Neural cell (in vitro differentiated cells): ENCODE data around the gene SEC24C. TPM values are rescaled to one million over a fixed set of nuclear protein-coding genes. Genes with fewer than 3 reads are reported as not detected.

Source experiments
- H2AFZ ChIP-seq: fragments of 200-600, 300-800 bp; sonication (generic), shearing (Covaris generic); 2 replicates; pipeline ENCODE4 v1.6.0; 2014; ENCODE audit warnings: low read depth, mild to moderate bottlenecking, antibody characterized with exemption, low read length, moderate library complexity
- H3F3A ChIP-seq: fragments of 200-600 bp; shearing (Covaris generic); 2 replicates; pipeline ENCODE4 v1.6.1; 2016; ENCODE audit warnings: mild to moderate bottlenecking, moderate library complexity, mixed read lengths, antibody characterized with exemption, low read length; ENCODE audit not compliant: insufficient read depth, poor library complexity, severe bottlenecking
- H3K27ac ChIP-seq: fragments of 200-600, 300-800 bp; sonication (generic), shearing (Covaris generic); 2 replicates; pipeline ENCODE4 v1.5.1; 2014; ENCODE audit warnings: mild to moderate bottlenecking, low read length, moderate library complexity
- H3K27me3 ChIP-seq: fragments of 300-800, 200-600 bp; sonication (generic), shearing (Covaris generic); 2 replicates; pipeline ENCODE4 v1.6.0; 2014; ENCODE audit warnings: mild to moderate bottlenecking, low read depth, low read length, moderate library complexity; ENCODE audit not compliant: insufficient read depth
- H3K36me3 ChIP-seq: fragments of 300-800, 200-600 bp; sonication (generic), shearing (Covaris generic); 2 replicates; pipeline ENCODE4 v1.5.1; 2014; ENCODE audit warnings: mild to moderate bottlenecking, antibody characterized with exemption, low read length, moderate library complexity; ENCODE audit not compliant: insufficient read depth
- H3K4me2 ChIP-seq: fragments of 300-800, 200-600 bp; sonication (generic), shearing (Covaris generic); 2 replicates; pipeline ENCODE4 v1.6.0; 2014; ENCODE audit warnings: mild to moderate bottlenecking, low read length
- H3K4me3 ChIP-seq: fragments of 300-800, 200-600 bp; sonication (generic), shearing (Covaris generic); 2 replicates; pipeline ENCODE4 v1.5.1; 2014; ENCODE audit warnings: mild to moderate bottlenecking, low read length, moderate library complexity
- H3K79me2 ChIP-seq: fragments of 200-600 bp; shearing (Covaris generic); replicated peaks from 2 replicates; pipeline ENCODE4 v1.6.0; 2014; ENCODE audit warnings: mild to moderate bottlenecking, low read length, moderate library complexity; ENCODE audit not compliant: insufficient read depth
- H3K9ac ChIP-seq: fragments of 300-800, 200-600 bp; sonication (generic), shearing (Covaris generic); 2 replicates; pipeline ENCODE4 v1.6.1; 2016; ENCODE audit warnings: mild to moderate bottlenecking, low read length, mixed read lengths
- H3K9me2 ChIP-seq: fragments of 200-600 bp; shearing (Covaris generic); 2 replicates; pipeline ENCODE4 v1.6.1; 2016; ENCODE audit warnings: mild to moderate bottlenecking, low read length, mixed read lengths; ENCODE audit not compliant: insufficient read depth
- H3K9me3 ChIP-seq: fragments of 200-600, 300-800 bp; sonication (generic), shearing (Covaris generic); 2 replicates; pipeline ENCODE4 v1.6.1; 2016; ENCODE audit warnings: mild to moderate bottlenecking, mixed run types, low read length, moderate library complexity, mixed read lengths
- H4K20me1 ChIP-seq: fragments of 200-600 bp; shearing (Covaris generic); 2 replicates; pipeline ENCODE4 v1.6.1; 2016; ENCODE audit warnings: mild to moderate bottlenecking, mixed run types; ENCODE audit not compliant: insufficient read depth
- EP300 ChIP-seq: fragments of 450-650 bp; conservative IDR thresholded peaks from 2 replicates; pipeline ENCODE4 v1.6.1; 2014; ENCODE audit warnings: antibody characterized with exemption, mild to moderate bottlenecking, moderate library complexity; ENCODE audit not compliant: poor library complexity, severe bottlenecking
- EZH2 ChIP-seq: fragments of 200-600, 300-800 bp; shearing (Covaris generic), sonication (generic); IDR thresholded peaks from 2 replicates; pipeline ENCODE4 v1.6.1; 2014; ENCODE audit warnings: antibody characterized with exemption, low read length, borderline replicate concordance, mild to moderate bottlenecking; ENCODE audit not compliant: insufficient read depth, poor library complexity, severe bottlenecking
- MXI1 ChIP-seq: fragments of 450-650 bp; conservative IDR thresholded peaks from 2 replicates; pipeline ENCODE4 v1.6.1; 2014; ENCODE audit warnings: antibody characterized with exemption, mild to moderate bottlenecking; ENCODE audit not compliant: poor library complexity, severe bottlenecking
- POLR2AphosphoS5 ChIP-seq: IDR thresholded peaks from 2 replicates; pipeline ENCODE4 v1.6.1; 2012
- RAD21 ChIP-seq: fragments of 450-650 bp; conservative IDR thresholded peaks from 2 replicates; pipeline ENCODE4 v1.6.1; 2014; ENCODE audit warnings: antibody characterized with exemption, mild to moderate bottlenecking, moderate library complexity
- SMC3 ChIP-seq: fragments of 450-650 bp; conservative IDR thresholded peaks from 2 replicates; pipeline ENCODE4 v1.6.1; 2014; ENCODE audit warnings: antibody characterized with exemption, mild to moderate bottlenecking, moderate library complexity; ENCODE audit not compliant: poor library complexity
- TAF1 ChIP-seq: IDR thresholded peaks from 2 replicates; pipeline ENCODE4 v1.6.1; 2012; ENCODE audit warnings: low read depth
- polyA plus RNA-seq: library from polyadenylated mRNA; depleted of rRNA; stranded (reverse); fragments of >200 nt; gene quantifications from 2 replicates; pipeline ENCODE4 v1.2.3, GENCODE V29; 2014
- TF ChIP-seq, protein P1 (sequence below): IDR thresholded peaks from 2 replicates; pipeline ENCODE4 v1.6.1; 2012; ENCODE audit warnings: borderline replicate concordance
- TF ChIP-seq, protein P2 (sequence below): fragments of 450-650 bp; IDR thresholded peaks from 2 replicates; pipeline ENCODE4 v1.5.1; 2014; ENCODE audit warnings: antibody characterized with exemption, mild to moderate bottlenecking, moderate library complexity; ENCODE audit not compliant: poor library complexity, severe bottlenecking

Gene SEC24C
- polyA plus RNA-seq, 1 donor from 2014 or later: 43.0 TPM

DNA sequence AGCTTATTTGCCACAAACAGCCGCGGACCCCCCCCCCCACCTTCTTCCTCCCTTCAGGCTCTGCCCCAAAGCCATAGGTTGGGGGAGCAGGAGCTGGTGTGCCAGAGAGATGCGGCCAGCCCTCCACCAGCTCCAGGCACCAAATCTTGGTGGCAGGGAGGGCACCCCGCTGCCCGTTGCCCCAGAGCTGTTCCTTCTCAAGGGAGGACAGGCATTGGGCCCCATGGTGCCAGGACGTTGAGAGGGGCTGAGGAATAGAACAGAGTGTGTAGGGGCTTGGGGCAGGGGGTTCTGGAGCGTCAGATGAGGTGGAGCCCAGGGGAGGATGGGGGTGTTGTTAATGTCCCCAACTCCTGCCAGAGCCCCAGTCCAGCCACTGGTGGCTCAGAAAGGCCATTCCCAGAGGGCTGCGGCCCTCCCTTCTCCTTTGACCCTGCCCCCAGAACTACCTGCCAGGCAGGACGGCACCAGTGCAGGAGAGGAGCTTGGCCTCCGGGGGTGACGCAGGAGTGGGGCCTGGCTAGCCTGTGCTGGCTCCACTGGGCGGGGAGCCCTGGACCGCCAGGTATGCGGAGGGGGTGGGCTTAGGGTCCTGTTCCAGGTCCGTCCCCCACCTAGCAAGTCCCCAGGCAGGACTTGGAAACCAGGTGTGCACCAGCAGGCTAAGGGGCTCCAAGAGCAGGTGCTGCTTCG lies 10.0 kb upstream of the SEC24C start:
- no peaks in the 10 kb centered on the region for H3F3A ChIP-seq
- no peak overlapping the region for H3K9ac ChIP-seq
- H3K4me2 ChIP-seq: no peak overlapping the region
- H3K79me2 ChIP-seq: peaks cover 13% of the 10 kb centered on the region
- H3K36me3 ChIP-seq: no peaks in the 10 kb centered on the region
- no peak overlapping the region for H3K4me3 ChIP-seq
- no peaks in the 10 kb centered on the region for H4K20me1 ChIP-seq
- no peaks in the 10 kb centered on the region for H3K9me3 ChIP-seq
- no peak overlapping the region for H3K27ac ChIP-seq
- H3K9me2 ChIP-seq: no peaks in the 10 kb centered on the region
- no peak overlapping the region for H2AFZ ChIP-seq
- no peaks in the 10 kb centered on the region for H3K27me3 ChIP-seq
- TF ChIP-seq, protein P1, sequence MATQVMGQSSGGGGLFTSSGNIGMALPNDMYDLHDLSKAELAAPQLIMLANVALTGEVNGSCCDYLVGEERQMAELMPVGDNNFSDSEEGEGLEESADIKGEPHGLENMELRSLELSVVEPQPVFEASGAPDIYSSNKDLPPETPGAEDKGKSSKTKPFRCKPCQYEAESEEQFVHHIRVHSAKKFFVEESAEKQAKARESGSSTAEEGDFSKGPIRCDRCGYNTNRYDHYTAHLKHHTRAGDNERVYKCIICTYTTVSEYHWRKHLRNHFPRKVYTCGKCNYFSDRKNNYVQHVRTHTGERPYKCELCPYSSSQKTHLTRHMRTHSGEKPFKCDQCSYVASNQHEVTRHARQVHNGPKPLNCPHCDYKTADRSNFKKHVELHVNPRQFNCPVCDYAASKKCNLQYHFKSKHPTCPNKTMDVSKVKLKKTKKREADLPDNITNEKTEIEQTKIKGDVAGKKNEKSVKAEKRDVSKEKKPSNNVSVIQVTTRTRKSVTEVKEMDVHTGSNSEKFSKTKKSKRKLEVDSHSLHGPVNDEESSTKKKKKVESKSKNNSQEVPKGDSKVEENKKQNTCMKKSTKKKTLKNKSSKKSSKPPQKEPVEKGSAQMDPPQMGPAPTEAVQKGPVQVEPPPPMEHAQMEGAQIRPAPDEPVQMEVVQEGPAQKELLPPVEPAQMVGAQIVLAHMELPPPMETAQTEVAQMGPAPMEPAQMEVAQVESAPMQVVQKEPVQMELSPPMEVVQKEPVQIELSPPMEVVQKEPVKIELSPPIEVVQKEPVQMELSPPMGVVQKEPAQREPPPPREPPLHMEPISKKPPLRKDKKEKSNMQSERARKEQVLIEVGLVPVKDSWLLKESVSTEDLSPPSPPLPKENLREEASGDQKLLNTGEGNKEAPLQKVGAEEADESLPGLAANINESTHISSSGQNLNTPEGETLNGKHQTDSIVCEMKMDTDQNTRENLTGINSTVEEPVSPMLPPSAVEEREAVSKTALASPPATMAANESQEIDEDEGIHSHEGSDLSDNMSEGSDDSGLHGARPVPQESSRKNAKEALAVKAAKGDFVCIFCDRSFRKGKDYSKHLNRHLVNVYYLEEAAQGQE: no peak
- TF ChIP-seq, protein P2, sequence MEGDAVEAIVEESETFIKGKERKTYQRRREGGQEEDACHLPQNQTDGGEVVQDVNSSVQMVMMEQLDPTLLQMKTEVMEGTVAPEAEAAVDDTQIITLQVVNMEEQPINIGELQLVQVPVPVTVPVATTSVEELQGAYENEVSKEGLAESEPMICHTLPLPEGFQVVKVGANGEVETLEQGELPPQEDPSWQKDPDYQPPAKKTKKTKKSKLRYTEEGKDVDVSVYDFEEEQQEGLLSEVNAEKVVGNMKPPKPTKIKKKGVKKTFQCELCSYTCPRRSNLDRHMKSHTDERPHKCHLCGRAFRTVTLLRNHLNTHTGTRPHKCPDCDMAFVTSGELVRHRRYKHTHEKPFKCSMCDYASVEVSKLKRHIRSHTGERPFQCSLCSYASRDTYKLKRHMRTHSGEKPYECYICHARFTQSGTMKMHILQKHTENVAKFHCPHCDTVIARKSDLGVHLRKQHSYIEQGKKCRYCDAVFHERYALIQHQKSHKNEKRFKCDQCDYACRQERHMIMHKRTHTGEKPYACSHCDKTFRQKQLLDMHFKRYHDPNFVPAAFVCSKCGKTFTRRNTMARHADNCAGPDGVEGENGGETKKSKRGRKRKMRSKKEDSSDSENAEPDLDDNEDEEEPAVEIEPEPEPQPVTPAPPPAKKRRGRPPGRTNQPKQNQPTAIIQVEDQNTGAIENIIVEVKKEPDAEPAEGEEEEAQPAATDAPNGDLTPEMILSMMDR: no peak
- no peak for TF ChIP-seq POLR2AphosphoS5
- TF ChIP-seq TAF1: no peak
- no peak for TF ChIP-seq SMC3
- no peak for TF ChIP-seq EP300
- no peak for TF ChIP-seq MXI1
- no peak for TF ChIP-seq RAD21
- no peak for TF ChIP-seq EZH2

DNA sequence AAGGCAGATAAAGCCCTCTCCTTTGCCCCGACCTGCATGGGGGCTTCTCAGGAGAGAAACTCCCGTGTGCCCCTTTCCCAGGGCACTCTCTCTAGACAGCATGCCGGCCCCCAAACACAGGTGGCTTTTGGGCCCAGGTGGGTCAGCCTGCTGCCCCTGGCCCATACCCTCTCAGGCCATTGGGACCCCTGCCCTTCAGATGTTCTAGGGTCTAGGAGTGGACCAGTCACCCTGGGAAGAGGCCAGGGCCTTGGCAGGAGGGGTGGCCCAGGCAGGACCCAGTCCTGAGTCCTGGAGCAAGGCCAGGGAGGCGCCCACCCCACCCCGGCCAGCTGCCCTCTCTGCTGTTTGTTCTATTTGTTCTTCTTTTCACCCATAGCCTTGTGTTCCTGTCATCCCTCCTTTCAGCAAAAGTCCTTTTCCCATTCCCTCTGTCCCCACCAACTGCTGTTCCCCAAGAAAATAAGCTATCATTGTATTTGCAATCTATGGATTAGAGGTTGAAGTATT lies 9.3 kb upstream of the SEC24C start:
- no peak for TF ChIP-seq MXI1
- no peak for TF ChIP-seq TAF1
- TF ChIP-seq, protein P1: no peak
- TF ChIP-seq EP300: no peak
- no peak for TF ChIP-seq SMC3
- TF ChIP-seq POLR2AphosphoS5: no peak
- TF ChIP-seq, protein P2: no peak
- no peak for TF ChIP-seq RAD21
- TF ChIP-seq EZH2: no peak
- no peaks in the 10 kb centered on the region for H3K9me3 ChIP-seq
- no peak overlapping the region for H3K9ac ChIP-seq
- no peak overlapping the region for H3K27ac ChIP-seq
- no peak overlapping the region for H3K4me2 ChIP-seq
- no peak overlapping the region for H2AFZ ChIP-seq
- no peaks in the 10 kb centered on the region for H4K20me1 ChIP-seq
- no peak overlapping the region for H3K4me3 ChIP-seq
- peaks cover 13% of the 10 kb centered on the region for H3K79me2 ChIP-seq
- H3K36me3 ChIP-seq: no peaks in the 10 kb centered on the region
- no peaks in the 10 kb centered on the region for H3F3A ChIP-seq
- no peaks in the 10 kb centered on the region for H3K9me2 ChIP-seq
- no peaks in the 10 kb centered on the region for H3K27me3 ChIP-seq
